Activated gamma-delta T cell treated with anti-CD3 and anti-CD28 coated beads, Interleukin-2, amount 50 U/mL, for 16 hours (primary cell): Measurements from ENCODE around the gene JCAD.

Source experiments
- DNase-seq: peaks from one replicate; pipeline ENCODE4 v3.0.0-alpha.2; 2020; ENCODE audit warnings: low read depth

The JCAD gene

GRCh38 chr10:30073045-30073766 lies 13.8 kb upstream of the JCAD start:
- no peak for DNase-seq

- DNase-seq: no peak
Measured at GRCh38 chr10:30072068-30072467, 12.7 kb upstream of the JCAD start.

DNA sequence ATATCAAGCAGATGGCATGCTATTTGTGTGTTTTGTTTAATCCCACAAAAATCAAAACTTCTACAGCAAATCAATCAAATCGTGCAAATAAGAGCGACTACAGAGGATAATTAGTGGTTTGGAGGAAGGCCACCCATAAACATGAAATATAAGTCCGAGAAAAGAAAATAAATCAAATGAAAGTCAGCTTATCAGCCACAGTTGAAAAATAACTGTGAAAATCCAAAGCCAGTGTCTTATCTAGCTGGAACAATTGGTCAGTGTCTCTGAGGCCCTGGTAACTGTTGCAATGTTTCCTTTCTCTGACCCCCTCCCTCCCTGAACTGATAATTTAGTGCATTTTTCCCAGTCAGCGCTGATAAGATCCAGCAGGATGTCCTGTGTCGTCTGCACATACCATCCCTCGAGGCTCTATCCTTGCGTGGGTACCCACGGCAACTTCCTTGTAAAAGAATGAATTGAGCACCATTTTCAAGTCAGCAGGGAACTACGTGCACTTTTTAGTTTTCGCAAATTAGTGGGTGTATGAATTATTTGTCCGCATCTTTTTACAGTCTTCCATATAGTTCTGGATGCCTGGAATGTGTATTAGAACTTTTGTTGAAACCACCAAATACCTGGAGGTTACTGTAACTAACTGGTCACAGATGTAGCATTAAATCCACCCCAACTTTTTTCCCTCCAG lies 10.8 kb upstream of the JCAD start:
- DNase-seq: no peak

DNA sequence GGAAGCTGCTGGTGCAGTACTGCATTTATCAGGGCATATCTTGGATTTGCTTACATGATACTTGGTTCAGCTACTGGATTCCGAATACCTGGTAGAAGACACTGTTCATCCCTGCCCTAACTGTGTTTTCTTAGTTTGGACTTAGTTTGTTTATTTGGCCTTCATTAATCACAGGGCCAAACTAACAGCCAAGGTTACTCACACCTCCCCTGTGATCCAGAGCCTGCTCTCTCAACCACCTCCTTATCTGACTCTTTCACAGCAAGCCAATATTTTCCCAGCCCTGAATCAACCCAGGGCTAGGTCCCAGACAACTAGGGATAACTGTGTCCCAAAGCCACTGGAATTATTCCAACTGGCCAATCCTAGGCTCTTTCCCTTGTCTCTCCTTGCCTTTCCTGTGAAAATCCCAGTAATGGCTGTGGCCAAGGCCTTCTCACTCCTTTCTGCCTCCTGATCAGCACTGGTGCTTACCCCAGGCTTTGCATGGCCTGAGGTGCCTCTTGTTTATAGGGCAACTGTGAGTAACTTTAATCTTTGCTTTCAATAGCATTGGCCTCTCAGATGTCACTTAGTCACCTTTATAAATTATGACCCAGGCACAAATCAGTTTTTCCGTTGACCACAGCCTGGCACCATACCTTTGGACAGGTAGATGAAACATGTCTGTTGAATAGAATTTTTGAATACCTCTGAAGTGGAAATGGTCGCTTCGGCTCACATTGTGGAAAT lies 9.3 kb upstream of the JCAD start:
- no peak for DNase-seq

- no peak for DNase-seq
Measured at GRCh38 chr10:30063099-30063498, 3.7 kb upstream of the JCAD start.

DNA sequence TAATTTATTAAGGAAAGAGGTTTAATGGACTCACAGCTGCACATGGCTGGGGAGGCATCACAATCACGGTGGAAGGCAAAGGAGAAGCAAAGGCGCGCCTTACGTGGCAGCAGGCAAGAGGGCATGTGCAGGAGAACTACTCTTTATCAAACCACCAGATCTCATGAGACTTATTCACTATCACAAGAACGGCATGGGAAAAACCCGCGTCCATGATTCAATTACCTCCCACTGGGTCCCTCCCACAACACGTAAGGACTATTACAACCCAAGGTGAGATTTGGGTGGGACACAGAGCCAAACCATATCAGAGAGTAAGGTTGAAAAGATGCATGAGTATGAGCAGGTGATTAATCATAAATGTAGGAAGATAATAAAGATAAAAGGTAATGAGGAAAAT lies 3.2 kb upstream of the JCAD start:
- DNase-seq: no peak

- no peak for DNase-seq
Measured at GRCh38 chr10:30062090-30062489, 2.7 kb upstream of the JCAD start.

GRCh38 chr10:30058570-30059132 lies 735 bp downstream of the JCAD start:
- no peak for DNase-seq

DNA sequence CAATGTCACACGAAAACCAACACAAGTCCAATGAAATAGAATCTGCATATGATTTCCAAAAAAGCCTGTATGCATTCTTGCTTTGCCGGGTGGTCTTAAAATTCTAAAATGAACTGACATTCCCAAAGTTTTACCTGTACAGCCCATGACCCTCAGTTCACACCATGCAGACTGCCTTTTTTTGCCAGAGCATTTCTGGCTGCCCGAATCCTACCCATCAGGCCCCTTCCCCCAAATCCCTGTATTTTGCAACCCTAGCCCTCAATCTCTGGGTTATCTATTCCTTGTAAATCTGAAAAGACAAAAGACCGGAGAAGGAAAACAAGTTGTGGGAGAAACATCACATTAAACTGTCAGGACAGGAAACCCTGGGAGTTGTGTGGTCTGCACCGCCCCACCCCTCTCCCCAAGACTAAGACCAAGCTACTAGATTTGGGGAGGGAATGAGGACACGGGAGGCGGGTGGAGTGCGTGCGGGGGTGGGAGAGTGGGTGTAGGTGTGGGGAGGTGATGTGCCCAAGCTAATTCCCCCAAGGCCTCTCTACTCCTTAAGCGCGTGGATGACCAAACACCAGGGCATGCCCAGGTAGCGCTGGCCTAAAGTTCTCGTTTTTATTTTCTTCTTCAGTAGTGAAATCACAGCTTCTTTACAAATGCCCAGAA lies 1.4 kb downstream of the JCAD start:
- DNase-seq: no peak

- no peak for DNase-seq
Measured at GRCh38 chr10:30057421-30057841, 2.0 kb downstream of the JCAD start.

GRCh38 chr10:30056767-30057355 lies 2.5 kb downstream of the JCAD start:
- DNase-seq: no peak

- DNase-seq: no peak
Measured at GRCh38 chr10:30056281-30056680, 3.1 kb downstream of the JCAD start.

DNA sequence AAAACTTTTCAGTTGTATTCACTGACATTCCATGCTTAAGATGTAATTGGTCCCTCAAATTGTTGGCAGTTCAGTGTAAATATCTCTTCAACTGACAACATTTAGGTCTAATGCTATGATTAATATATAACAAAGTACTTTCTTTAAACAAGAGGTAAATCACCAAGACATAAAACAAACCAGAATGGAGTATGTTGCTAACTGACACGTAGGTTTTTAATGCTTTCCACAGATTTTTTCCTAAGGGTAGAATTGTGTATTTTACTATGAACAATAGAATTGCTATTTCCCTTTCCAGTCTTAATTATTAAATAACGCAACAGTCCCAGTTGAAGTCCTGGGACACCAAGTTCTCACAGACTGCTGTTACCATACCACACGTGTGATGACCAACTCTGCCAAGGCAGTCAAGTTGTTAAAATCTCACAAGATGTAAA lies 4.1 kb downstream of the JCAD start:
- no peak for DNase-seq

DNA sequence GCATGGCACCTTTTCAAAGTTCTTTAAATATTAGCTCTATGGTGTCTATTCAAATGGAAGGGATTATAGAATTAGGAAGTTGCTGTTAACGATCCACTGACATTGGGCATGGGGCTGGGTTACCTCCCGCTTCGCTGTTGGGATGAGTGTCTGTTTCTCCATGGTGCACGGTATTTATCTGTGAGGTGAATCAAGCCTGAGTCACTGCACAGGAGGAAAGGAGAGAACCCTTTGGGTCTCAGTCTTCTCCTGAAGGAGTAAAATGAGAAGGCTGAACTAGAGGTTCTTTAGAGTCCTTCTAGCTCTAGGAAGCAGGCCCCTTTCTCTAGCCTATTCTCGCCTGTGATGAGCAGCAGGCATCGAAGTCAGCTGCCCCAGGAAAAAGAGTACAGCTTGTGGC lies 7.3 kb downstream of the JCAD start:
- DNase-seq: no peak

- DNase-seq: no peak
Measured at GRCh38 chr10:30051220-30051619, 8.2 kb downstream of the JCAD start.

GRCh38 chr10:30050411-30050810 lies 9.0 kb downstream of the JCAD start:
- no peak for DNase-seq

DNA sequence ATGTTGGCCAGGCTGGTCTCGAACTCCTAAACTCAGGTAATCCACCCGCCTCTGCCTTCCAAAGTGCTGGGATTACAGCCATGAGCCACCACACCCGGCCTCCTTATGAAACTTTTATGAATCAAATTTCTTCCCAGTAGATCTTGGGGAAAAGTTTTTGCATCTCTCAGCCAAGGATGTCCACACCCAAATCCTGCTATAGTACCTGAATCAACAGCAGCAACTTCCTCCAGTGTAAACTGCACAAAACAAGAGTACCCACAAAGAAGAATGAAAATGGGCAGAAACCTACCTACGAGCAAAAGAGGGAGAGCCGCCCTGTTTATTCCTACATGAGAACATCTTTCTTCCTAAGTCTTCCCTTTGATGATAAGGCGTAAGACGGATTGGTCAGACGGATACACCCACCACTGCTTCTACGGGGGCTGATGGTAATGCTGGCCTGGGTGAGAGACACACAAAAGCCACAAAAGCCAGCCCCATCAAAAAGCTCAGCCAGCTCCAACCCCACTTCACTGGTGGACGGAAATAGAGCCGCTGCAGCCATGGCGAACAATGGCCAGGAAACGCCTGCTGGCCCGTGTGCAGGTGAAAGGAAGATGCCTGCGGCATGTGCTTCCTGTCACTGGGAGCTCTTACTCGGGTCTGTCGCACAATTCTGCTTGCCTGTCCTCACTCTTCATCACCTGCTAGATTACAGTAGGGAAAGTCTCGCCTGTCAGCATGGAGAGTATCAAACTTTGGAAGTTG lies 10.4 kb downstream of the JCAD start:
- no peak for DNase-seq

DNA sequence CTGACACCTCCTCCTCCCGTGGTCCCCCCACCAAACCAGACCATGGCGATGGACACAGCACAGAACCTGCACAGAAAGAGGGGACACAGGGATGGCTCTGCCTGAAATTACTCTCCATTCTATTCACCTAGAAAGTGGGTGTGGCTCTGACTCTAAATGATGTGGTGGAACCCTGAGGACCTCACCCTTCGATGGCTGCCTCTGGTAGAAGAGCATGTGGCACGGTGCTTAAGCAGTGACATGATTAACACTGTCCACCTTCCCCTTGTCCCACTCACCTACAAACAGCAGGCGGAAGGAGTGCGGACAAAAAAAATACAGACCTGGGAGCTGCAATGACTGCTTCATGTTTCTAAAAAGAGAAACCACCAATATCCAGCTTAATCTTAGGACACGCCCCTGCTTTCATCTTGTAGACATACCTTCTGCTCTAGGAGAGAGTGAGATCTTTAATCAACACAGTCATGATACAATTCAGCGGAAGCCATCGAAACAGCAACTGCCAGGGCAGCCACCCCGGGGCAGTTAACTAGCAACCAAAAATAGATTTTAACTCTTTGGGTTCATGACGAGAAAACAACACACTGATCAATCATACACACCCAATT lies 11.4 kb downstream of the JCAD start:
- DNase-seq: no peak

DNA sequence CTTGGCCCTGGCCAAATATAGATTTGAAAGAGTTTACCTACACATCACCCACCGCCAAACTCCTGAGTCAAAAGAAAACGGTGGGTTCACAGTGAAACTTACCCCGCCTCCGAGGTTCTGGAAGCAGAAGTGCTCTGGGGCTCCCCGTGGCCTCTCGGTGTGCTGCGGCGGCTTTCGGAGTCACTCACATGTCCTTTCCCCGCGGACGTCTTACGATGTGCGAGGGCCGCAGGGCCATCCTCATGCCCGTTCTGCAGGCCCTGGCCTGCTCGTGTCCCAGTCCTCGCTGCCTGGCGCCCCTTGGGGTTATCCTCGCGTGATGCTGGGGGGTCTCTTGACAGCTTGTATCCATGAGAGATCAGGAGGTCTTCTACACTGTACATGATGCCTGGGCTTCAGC lies 12.0 kb downstream of the JCAD start:
- DNase-seq: no peak

DNA sequence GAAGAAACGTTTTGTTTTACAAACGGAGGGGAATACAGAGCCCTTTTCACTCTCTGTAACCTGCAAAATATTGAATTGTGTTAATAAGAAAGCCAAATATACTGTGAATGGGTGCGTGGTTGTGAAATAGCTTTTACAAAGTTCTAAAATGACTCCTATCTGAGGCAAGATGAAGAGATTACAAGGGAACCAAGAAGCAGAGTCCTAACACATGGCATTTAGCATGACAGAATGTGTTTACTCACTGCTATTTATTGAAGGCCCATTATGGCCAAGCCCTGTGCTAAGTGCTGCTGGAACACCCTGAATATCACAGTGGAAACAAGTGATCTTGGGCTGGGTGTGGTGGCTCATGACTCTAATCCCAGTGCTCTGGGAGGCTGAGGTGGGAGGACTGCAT lies 12.9 kb downstream of the JCAD start:
- no peak for DNase-seq

GRCh38 chr10:30045961-30046360 lies 13.4 kb downstream of the JCAD start:
- no peak for DNase-seq
